HepG2 (cell line): ENCODE data around the gene ELOVL5. TPM values are rescaled to one million over a fixed set of nuclear protein-coding genes. Genes with fewer than 3 reads are reported as not detected.

Experiments
- HNRNPUL1 ChIP-seq: fragments of 200-400 bp; formaldehyde crosslinking; IDR thresholded peaks from 2 replicates; pipeline ENCODE4 v1.6.1; 2017; ENCODE audit warnings: low read depth, mild to moderate bottlenecking, low read length, moderate library complexity
- UBTF ChIP-seq: sonication (generic); formaldehyde crosslinking; IDR thresholded peaks from 2 replicates; pipeline ENCODE4 v1.4.0; 2020; ENCODE audit warnings: mild to moderate bottlenecking, missing genetic modification reagents
- ZMYM4 ChIP-seq: sonication (generic); formaldehyde crosslinking; IDR thresholded peaks from 2 replicates; pipeline ENCODE4 v1.8.1; 2023; ENCODE audit warnings: mild to moderate bottlenecking, missing genetic modification reagents
- ZNF780A ChIP-seq: sonication (generic); formaldehyde crosslinking; IDR thresholded peaks from 2 replicates; pipeline ENCODE4 v1.8.0; 2022; ENCODE audit warnings: mild to moderate bottlenecking, missing genetic modification reagents, moderate library complexity
- polyA plus RNA-seq, 8 experiments: library from polyadenylated mRNA; depleted of rRNA in 3 of 8; stranded (reverse) in 7 of 8; unstranded in 1 of 8; fragments of >200 nt; fragmentation: Illumina TruSeq in 4 of 8; extraction: Trizol in 4 of 8; gene quantifications; 2 replicates each; pipeline versions ENCODE4 v1.2.1 to v1.2.3, GENCODE V29; 2011 to 2016; ENCODE audit warnings: low read depth in 4 of 8, missing spikeins in 1 of 8, mixed read lengths in 1 of 8; ENCODE audit not compliant: insufficient read depth in 1 of 8
- total RNA-seq, 5 experiments: library from RNA; depleted of rRNA; stranded (reverse); fragments of >200 nt; fragmentation: Illumina TruSeq; extraction: Trizol; gene quantifications; 2 replicates each; pipeline ENCODE4 v1.2.3, GENCODE V29; 2016; ENCODE audit warnings: low read depth in 1 of 5
- TF ChIP-seq, protein P1 (sequence below), 2 experiments: IDR thresholded peaks; 2 replicates each; pipeline ENCODE4 v1.6.1; 2011 to 2012; ENCODE audit warnings: low read length in 2 of 2, borderline replicate concordance in 1 of 2, low read depth in 1 of 2, mild to moderate bottlenecking in 1 of 2, moderate library complexity in 1 of 2
- TF ChIP-seq, protein P2 (sequence below), 2 experiments: sonication (generic) in 1 of 2; formaldehyde crosslinking in 1 of 2; IDR thresholded peaks; 2 replicates each; pipeline versions ENCODE4 v1.5.1 to v1.6.1; 2011 to 2020; ENCODE audit warnings: borderline replicate concordance in 1 of 2, low read depth in 1 of 2, low read length in 1 of 2, mild to moderate bottlenecking in 1 of 2, missing genetic modification reagents in 1 of 2, moderate library complexity in 1 of 2
- TF ChIP-seq, protein P3 (sequence below): sonication (generic); formaldehyde crosslinking; IDR thresholded peaks from 2 replicates; pipeline ENCODE4 v1.4.0; 2020; ENCODE audit warnings: missing genetic modification reagents
- TF ChIP-seq, protein P4 (sequence below): sonication (generic); formaldehyde crosslinking; IDR thresholded peaks from 2 replicates; pipeline ENCODE4 v1.4.0; 2020; ENCODE audit warnings: missing genetic modification reagents

The ELOVL5 gene
- total and polyA plus RNA-seq, 2 of the 13 experiments (the other 11 are each of a cell fraction or from before 2014, with no cell fraction given), result 50.1 to 72.4 TPM

GRCh38 chr6:53301801-53302537 lies 46.8 kb downstream of the ELOVL5 start (continued):
- TF ChIP-seq, protein P1, sequence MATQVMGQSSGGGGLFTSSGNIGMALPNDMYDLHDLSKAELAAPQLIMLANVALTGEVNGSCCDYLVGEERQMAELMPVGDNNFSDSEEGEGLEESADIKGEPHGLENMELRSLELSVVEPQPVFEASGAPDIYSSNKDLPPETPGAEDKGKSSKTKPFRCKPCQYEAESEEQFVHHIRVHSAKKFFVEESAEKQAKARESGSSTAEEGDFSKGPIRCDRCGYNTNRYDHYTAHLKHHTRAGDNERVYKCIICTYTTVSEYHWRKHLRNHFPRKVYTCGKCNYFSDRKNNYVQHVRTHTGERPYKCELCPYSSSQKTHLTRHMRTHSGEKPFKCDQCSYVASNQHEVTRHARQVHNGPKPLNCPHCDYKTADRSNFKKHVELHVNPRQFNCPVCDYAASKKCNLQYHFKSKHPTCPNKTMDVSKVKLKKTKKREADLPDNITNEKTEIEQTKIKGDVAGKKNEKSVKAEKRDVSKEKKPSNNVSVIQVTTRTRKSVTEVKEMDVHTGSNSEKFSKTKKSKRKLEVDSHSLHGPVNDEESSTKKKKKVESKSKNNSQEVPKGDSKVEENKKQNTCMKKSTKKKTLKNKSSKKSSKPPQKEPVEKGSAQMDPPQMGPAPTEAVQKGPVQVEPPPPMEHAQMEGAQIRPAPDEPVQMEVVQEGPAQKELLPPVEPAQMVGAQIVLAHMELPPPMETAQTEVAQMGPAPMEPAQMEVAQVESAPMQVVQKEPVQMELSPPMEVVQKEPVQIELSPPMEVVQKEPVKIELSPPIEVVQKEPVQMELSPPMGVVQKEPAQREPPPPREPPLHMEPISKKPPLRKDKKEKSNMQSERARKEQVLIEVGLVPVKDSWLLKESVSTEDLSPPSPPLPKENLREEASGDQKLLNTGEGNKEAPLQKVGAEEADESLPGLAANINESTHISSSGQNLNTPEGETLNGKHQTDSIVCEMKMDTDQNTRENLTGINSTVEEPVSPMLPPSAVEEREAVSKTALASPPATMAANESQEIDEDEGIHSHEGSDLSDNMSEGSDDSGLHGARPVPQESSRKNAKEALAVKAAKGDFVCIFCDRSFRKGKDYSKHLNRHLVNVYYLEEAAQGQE (IDR thresholded peaks at IDR 0.05; ENCODE audit: borderline replicate concordance in 1 of 2, low read depth in 1 of 2, low read length in 2 of 2), result no peak
- TF ChIP-seq ZNF780A (CRISPR knock-in tag), result no peak
- TF ChIP-seq, protein P2, sequence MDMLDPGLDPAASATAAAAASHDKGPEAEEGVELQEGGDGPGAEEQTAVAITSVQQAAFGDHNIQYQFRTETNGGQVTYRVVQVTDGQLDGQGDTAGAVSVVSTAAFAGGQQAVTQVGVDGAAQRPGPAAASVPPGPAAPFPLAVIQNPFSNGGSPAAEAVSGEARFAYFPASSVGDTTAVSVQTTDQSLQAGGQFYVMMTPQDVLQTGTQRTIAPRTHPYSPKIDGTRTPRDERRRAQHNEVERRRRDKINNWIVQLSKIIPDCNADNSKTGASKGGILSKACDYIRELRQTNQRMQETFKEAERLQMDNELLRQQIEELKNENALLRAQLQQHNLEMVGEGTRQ (IDR thresholded peaks at IDR 0.05; ENCODE audit: low read depth, low read length), result peak; percentile 91
- TF ChIP-seq, protein P2 (CRISPR knock-in tag; IDR thresholded peaks at IDR 0.05; ENCODE audit: borderline replicate concordance), result peak; percentile 91; the same call in 1 of the 2 replicates
- TF ChIP-seq, protein P3, sequence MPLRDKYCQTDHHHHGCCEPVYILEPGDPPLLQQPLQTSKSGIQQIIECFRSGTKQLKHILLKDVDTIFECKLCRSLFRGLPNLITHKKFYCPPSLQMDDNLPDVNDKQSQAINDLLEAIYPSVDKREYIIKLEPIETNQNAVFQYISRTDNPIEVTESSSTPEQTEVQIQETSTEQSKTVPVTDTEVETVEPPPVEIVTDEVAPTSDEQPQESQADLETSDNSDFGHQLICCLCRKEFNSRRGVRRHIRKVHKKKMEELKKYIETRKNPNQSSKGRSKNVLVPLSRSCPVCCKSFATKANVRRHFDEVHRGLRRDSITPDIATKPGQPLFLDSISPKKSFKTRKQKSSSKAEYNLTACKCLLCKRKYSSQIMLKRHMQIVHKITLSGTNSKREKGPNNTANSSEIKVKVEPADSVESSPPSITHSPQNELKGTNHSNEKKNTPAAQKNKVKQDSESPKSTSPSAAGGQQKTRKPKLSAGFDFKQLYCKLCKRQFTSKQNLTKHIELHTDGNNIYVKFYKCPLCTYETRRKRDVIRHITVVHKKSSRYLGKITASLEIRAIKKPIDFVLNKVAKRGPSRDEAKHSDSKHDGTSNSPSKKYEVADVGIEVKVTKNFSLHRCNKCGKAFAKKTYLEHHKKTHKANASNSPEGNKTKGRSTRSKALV (CRISPR knock-in tag), result no peak
- TF ChIP-seq, protein P4, sequence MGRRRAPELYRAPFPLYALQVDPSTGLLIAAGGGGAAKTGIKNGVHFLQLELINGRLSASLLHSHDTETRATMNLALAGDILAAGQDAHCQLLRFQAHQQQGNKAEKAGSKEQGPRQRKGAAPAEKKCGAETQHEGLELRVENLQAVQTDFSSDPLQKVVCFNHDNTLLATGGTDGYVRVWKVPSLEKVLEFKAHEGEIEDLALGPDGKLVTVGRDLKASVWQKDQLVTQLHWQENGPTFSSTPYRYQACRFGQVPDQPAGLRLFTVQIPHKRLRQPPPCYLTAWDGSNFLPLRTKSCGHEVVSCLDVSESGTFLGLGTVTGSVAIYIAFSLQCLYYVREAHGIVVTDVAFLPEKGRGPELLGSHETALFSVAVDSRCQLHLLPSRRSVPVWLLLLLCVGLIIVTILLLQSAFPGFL (CRISPR knock-in tag), result no peak
- TF ChIP-seq ZMYM4 (CRISPR knock-in tag), result peak; percentile 85
- TF ChIP-seq HNRNPUL1, result no peak
- no peak for TF ChIP-seq UBTF (CRISPR knock-in tag)
